ENCODE measurements around the gene TBC1D23.

The TBC1D23 gene

GRCh38 chr3:100306695-100307094, 45.9 kb downstream of the TBC1D23 start:
- TF ChIP-seq, protein P1, sequence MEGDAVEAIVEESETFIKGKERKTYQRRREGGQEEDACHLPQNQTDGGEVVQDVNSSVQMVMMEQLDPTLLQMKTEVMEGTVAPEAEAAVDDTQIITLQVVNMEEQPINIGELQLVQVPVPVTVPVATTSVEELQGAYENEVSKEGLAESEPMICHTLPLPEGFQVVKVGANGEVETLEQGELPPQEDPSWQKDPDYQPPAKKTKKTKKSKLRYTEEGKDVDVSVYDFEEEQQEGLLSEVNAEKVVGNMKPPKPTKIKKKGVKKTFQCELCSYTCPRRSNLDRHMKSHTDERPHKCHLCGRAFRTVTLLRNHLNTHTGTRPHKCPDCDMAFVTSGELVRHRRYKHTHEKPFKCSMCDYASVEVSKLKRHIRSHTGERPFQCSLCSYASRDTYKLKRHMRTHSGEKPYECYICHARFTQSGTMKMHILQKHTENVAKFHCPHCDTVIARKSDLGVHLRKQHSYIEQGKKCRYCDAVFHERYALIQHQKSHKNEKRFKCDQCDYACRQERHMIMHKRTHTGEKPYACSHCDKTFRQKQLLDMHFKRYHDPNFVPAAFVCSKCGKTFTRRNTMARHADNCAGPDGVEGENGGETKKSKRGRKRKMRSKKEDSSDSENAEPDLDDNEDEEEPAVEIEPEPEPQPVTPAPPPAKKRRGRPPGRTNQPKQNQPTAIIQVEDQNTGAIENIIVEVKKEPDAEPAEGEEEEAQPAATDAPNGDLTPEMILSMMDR (IDR thresholded peaks at IDR 0.05; ENCODE audit: extremely low read depth, insufficient read depth, missing control alignments): no peak
- DNase-seq (ENCODE audit: low spot score): no peak
- in situ Hi-C loops (cut with MboI; ENCODE audit: low pct_unique_long_range_greater_than_20kb, low sequenced_read_pairs, unreplicated experiment): loop anchor here (25.0 kb wide), 1 partner anchor 281 kb away; no protein-coding TSS in a partner anchor

DNA sequence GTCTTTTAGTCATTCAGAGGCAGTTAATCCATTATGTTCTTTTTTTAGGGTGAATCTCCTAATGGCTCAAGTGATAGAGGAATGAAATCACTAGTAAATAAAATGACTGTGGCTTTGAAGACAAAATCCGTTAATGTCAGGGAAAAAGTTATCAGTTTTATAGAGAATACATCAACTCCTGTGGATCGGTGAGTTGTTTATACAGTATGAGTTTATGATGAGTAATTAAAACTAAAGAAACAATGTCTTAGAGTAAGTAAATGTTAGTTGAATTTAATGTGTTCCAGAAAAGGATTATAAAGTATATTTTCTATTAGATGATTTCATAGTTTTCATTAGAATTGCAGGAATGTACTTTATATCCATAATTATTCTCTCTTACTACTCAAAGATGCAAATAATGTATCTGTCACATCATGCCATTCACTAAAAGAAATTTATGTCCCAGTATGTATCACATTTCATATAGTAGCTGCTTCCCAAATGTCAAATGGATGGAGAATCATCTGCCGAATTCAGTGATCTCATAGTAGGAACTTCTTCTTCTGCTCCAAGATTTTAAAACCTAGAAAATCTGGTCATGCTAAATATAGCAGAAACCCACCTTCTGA, 49.7 kb downstream of the TBC1D23 start:
- in situ Hi-C loops (cut with MboI; ENCODE audit: low pct_unique_long_range_greater_than_20kb, low sequenced_read_pairs, unreplicated experiment): loop anchor here (25.0 kb wide), 1 partner anchor 277 kb away; no protein-coding TSS in a partner anchor
- DNase-seq (ENCODE audit: low spot score): no peak
- TF ChIP-seq, protein P1 (IDR thresholded peaks at IDR 0.05; ENCODE audit: extremely low read depth, insufficient read depth, missing control alignments): no peak

- in situ Hi-C loops (cut with MboI; ENCODE audit: low pct_unique_long_range_greater_than_20kb, low sequenced_read_pairs, unreplicated experiment): loop anchor here (25.0 kb wide), 1 partner anchor 276 kb away; no protein-coding TSS in a partner anchor
- TF ChIP-seq, protein P1 (IDR thresholded peaks at IDR 0.05; ENCODE audit: extremely low read depth, insufficient read depth, missing control alignments): no peak
- no peak for DNase-seq (ENCODE audit: low spot score)
Measured at GRCh38 chr3:100311011-100311410, 50.2 kb downstream of the TBC1D23 start.

- in situ Hi-C loops (cut with MboI; ENCODE audit: low pct_unique_long_range_greater_than_20kb, low sequenced_read_pairs, unreplicated experiment): loop anchor here (25.0 kb wide), 1 partner anchor 271 kb away; no protein-coding TSS in a partner anchor
Measured at GRCh38 chr3:100316641-100317069, 55.9 kb downstream of the TBC1D23 start.

GRCh38 chr3:100317912-100318311, 57.1 kb downstream of the TBC1D23 start:
- in situ Hi-C loops (cut with MboI; ENCODE audit: low pct_unique_long_range_greater_than_20kb, low sequenced_read_pairs, unreplicated experiment): loop anchor here (25.0 kb wide), 1 partner anchor 269 kb away; no protein-coding TSS in a partner anchor
- DNase-seq (ENCODE audit: low spot score): peak; percentile 51
- TF ChIP-seq, protein P1 (IDR thresholded peaks at IDR 0.05; ENCODE audit: extremely low read depth, insufficient read depth, missing control alignments): no peak

More at GRCh38 chr3:100316641-100317069, 55.9 kb downstream of the TBC1D23 start:
- TF ChIP-seq, protein P1 (IDR thresholded peaks at IDR 0.05; ENCODE audit: extremely low read depth, insufficient read depth, missing control alignments): peak; percentile 68
- DNase-seq (ENCODE audit: low spot score): peak; percentile 35

- TF ChIP-seq, protein P1 (IDR thresholded peaks at IDR 0.05; ENCODE audit: extremely low read depth, insufficient read depth, missing control alignments): no peak
- in situ Hi-C loops (cut with MboI; ENCODE audit: low pct_unique_long_range_greater_than_20kb, low sequenced_read_pairs, unreplicated experiment): loop anchor here (25.0 kb wide), 1 partner anchor 267 kb away; no protein-coding TSS in a partner anchor
- no peak for DNase-seq (ENCODE audit: low spot score)
Measured at GRCh38 chr3:100319951-100320350, 59.2 kb downstream of the TBC1D23 start.
